ENCODE results near the gene STX2. TPM values are rescaled to one million over a fixed set of nuclear protein-coding genes. Genes with fewer than 3 reads are reported as not detected.

The STX2 gene
- total RNA-seq, 1 donor from 2014 or later = 33.0 TPM

GRCh38 chr12:130830246-130830551 lies 8.9 kb downstream of the STX2 start:
- Histone ChIP-seq H3K4me2 (ENCODE audit: low read length) (no peak overlapping the region), H3K79me2 (ENCODE audit: insufficient read depth, low read length) (peaks cover 84% of the 10 kb centered on the region), H3K9me3 (ENCODE audit: insufficient read depth, low read depth, low read length) (no peaks in the 10 kb centered on the region), H4K20me1 (ENCODE audit: insufficient read depth, low read length) (peaks cover 70% of the 10 kb centered on the region), H2AFZ (ENCODE audit: low read depth, low read length) (no peak overlapping the region), H3K9ac (ENCODE audit: low read length) (no peak overlapping the region), H3K27ac (ENCODE audit: low read depth, low read length) (no peak overlapping the region), H3K27me3 (ENCODE audit: insufficient read depth, low read length) (no peaks in the 10 kb centered on the region), H3K4me3 (ENCODE audit: insufficient read depth, low read depth, low read length) (no peak overlapping the region), H3K4me1 (ENCODE audit: insufficient read depth, low read length) (peaks cover 6% of the 10 kb centered on the region), H3K36me3 (ENCODE audit: insufficient read depth, low read length) (no peaks in the 10 kb centered on the region)
- TF ChIP-seq EZH2 (IDR thresholded peaks at IDR 0.05; ENCODE audit: insufficient read depth, low read length) = no peak
- TF ChIP-seq, protein P1, sequence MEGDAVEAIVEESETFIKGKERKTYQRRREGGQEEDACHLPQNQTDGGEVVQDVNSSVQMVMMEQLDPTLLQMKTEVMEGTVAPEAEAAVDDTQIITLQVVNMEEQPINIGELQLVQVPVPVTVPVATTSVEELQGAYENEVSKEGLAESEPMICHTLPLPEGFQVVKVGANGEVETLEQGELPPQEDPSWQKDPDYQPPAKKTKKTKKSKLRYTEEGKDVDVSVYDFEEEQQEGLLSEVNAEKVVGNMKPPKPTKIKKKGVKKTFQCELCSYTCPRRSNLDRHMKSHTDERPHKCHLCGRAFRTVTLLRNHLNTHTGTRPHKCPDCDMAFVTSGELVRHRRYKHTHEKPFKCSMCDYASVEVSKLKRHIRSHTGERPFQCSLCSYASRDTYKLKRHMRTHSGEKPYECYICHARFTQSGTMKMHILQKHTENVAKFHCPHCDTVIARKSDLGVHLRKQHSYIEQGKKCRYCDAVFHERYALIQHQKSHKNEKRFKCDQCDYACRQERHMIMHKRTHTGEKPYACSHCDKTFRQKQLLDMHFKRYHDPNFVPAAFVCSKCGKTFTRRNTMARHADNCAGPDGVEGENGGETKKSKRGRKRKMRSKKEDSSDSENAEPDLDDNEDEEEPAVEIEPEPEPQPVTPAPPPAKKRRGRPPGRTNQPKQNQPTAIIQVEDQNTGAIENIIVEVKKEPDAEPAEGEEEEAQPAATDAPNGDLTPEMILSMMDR (IDR thresholded peaks at IDR 0.05; ENCODE audit: insufficient read depth, low read depth, low read length) = no peak
- no peak for FAIRE-seq
- Mint-ChIP-seq H3K4me3 (ENCODE audit: unreplicated experiment) (no peak overlapping the region), H3K36me3 (ENCODE audit: low read depth, unreplicated experiment) (peaks cover 4% of the 10 kb centered on the region), H3K4me1 (ENCODE audit: low read depth, unreplicated experiment) (peaks cover 14% of the 10 kb centered on the region), H3K27me3 (ENCODE audit: low read depth, unreplicated experiment) (no peaks in the 10 kb centered on the region), H3K27ac (ENCODE audit: unreplicated experiment) (no peak overlapping the region), H3K9me3 (ENCODE audit: unreplicated experiment) (no peaks in the 10 kb centered on the region)
- DNase-seq (ENCODE audit: low read depth) = no peak

DNA sequence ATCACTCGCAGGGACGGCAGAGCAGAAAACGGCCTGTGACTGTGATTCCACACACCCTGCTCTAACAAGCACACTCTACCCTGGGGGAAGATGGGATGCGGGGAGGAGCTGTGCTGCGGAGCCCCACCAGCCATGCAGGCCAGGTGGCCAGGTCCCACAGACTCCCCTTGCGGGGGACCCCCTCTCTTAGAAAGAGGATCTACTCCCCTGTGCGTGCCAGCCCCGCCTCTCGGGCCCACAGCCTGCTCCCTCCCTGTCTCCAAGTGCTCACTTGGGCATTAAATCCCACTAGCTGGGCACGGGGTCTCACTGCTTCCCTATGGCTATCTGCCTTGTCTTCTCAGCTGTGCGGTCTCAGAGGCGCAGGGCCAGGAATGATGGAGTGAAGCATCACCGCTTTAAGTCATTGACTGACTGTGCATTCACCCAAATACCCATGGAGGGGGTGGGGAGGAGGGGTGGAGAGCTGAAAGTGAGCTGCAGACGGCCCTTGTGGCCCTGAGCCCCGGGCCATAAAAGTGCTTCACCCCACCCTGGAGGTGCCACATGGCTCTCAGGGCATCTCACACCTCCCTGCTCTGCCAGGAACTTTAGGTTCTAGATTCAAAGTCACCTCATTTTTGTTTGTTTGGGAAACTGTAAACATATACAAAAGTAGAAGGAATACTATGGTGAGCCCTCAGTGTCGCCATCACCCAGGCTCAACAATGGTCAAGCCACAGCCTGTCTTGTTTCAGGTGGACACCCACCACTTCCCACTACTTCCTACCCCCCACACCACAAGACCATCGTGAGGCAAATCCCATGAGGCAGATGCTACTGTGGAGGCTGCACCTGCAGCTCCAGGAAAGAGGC lies 9.4 kb downstream of the STX2 start:
- no peak overlapping the region for H3K9ac ChIP-seq (ENCODE audit: low read length)
- H3K27me3 ChIP-seq (ENCODE audit: insufficient read depth, low read length) = no peaks in the 10 kb centered on the region
- no peaks in the 10 kb centered on the region for H3K9me3 ChIP-seq (ENCODE audit: insufficient read depth, low read depth, low read length)
- H3K36me3 ChIP-seq (ENCODE audit: insufficient read depth, low read length) = no peaks in the 10 kb centered on the region
- no peak overlapping the region for H3K4me3 ChIP-seq (ENCODE audit: insufficient read depth, low read depth, low read length)
- H2AFZ ChIP-seq (ENCODE audit: low read depth, low read length) = no peak overlapping the region
- no peak overlapping the region for H3K4me2 ChIP-seq (ENCODE audit: low read length)
- H3K27ac Mint-ChIP-seq (ENCODE audit: unreplicated experiment) = no peak overlapping the region
- H3K79me2 ChIP-seq (ENCODE audit: insufficient read depth, low read length) = peaks cover 78% of the 10 kb centered on the region
- no peak for FAIRE-seq
- H3K27ac ChIP-seq (ENCODE audit: low read depth, low read length) = no peak overlapping the region
- no peaks in the 10 kb centered on the region for H3K27me3 Mint-ChIP-seq (ENCODE audit: low read depth, unreplicated experiment)
- peaks cover 12% of the 10 kb centered on the region for H3K4me1 Mint-ChIP-seq (ENCODE audit: low read depth, unreplicated experiment)
- H3K9me3 Mint-ChIP-seq (ENCODE audit: unreplicated experiment) = no peaks in the 10 kb centered on the region
- TF ChIP-seq EZH2 (IDR thresholded peaks at IDR 0.05; ENCODE audit: insufficient read depth, low read length) = no peak
- TF ChIP-seq, protein P1 (IDR thresholded peaks at IDR 0.05; ENCODE audit: insufficient read depth, low read depth, low read length) = no peak
- H3K4me3 Mint-ChIP-seq (ENCODE audit: unreplicated experiment) = no peak overlapping the region
- peaks cover 6% of the 10 kb centered on the region for H3K4me1 ChIP-seq (ENCODE audit: insufficient read depth, low read length)
- no peak for DNase-seq (ENCODE audit: low read depth)
- peaks cover 70% of the 10 kb centered on the region for H4K20me1 ChIP-seq (ENCODE audit: insufficient read depth, low read length)
- peaks cover 4% of the 10 kb centered on the region for H3K36me3 Mint-ChIP-seq (ENCODE audit: low read depth, unreplicated experiment)

- Mint-ChIP-seq H3K4me3 (ENCODE audit: unreplicated experiment) (no peak overlapping the region), H3K27ac (ENCODE audit: unreplicated experiment) (no peak overlapping the region), H3K9me3 (ENCODE audit: unreplicated experiment) (no peaks in the 10 kb centered on the region), H3K4me1 (ENCODE audit: low read depth, unreplicated experiment) (peaks cover 12% of the 10 kb centered on the region), H3K27me3 (ENCODE audit: low read depth, unreplicated experiment) (no peaks in the 10 kb centered on the region), H3K36me3 (ENCODE audit: low read depth, unreplicated experiment) (peaks cover 4% of the 10 kb centered on the region)
- TF ChIP-seq, protein P1 (IDR thresholded peaks at IDR 0.05; ENCODE audit: insufficient read depth, low read depth, low read length) = no peak
- TF ChIP-seq EZH2 (IDR thresholded peaks at IDR 0.05; ENCODE audit: insufficient read depth, low read length) = no peak
- peaks cover 71% of the 10 kb centered on the region for H3K79me2 ChIP-seq (ENCODE audit: insufficient read depth, low read length)
- H3K36me3 ChIP-seq (ENCODE audit: insufficient read depth, low read length) = no peaks in the 10 kb centered on the region
- FAIRE-seq = no peak
- no peak overlapping the region for H2AFZ ChIP-seq (ENCODE audit: low read depth, low read length)
- H3K4me3 ChIP-seq (ENCODE audit: insufficient read depth, low read depth, low read length) = no peak overlapping the region
- DNase-seq (ENCODE audit: low read depth) = no peak
- no peaks in the 10 kb centered on the region for H3K27me3 ChIP-seq (ENCODE audit: insufficient read depth, low read length)
- no peak overlapping the region for H3K9ac ChIP-seq (ENCODE audit: low read length)
- H3K4me1 ChIP-seq (ENCODE audit: insufficient read depth, low read length) = peaks cover 6% of the 10 kb centered on the region
- peaks cover 65% of the 10 kb centered on the region for H4K20me1 ChIP-seq (ENCODE audit: insufficient read depth, low read length)
- H3K4me2 ChIP-seq (ENCODE audit: low read length) = no peak overlapping the region
- no peak overlapping the region for H3K27ac ChIP-seq (ENCODE audit: low read depth, low read length)
- H3K9me3 ChIP-seq (ENCODE audit: insufficient read depth, low read depth, low read length) = no peaks in the 10 kb centered on the region
Measured at GRCh38 chr12:130828895-130829294, 10.2 kb downstream of the STX2 start.
